ENCODE measurements around the gene LBR.

LBR gene

GRCh38 chr1:225437710-225438437 lies 10.0 kb upstream of the LBR start:
- DNase-seq (no peak), ATAC-seq (ENCODE audit: insufficient read depth, low read depth) (no peak)
- no peaks in the 10 kb centered on the region for H3K79me2 ChIP-seq (ENCODE audit: insufficient read depth, low read length)
- H3K9ac ChIP-seq (ENCODE audit: low read depth, low read length): no peak overlapping the region
- H3K27ac ChIP-seq (ENCODE audit: low read length): no peak overlapping the region
- no peaks in the 10 kb centered on the region for H3K36me3 ChIP-seq (ENCODE audit: insufficient read depth, low read length)
- H3K4me3 ChIP-seq (ENCODE audit: low read depth in 1 of 2, low read length in 2 of 2): no peak overlapping the region
- H3K9me3 ChIP-seq (ENCODE audit: insufficient read depth, low read length, severe bottlenecking): no peaks in the 10 kb centered on the region
- H3K4me1 ChIP-seq (ENCODE audit: insufficient read depth, low read length): peaks cover 10% of the 10 kb centered on the region
- no peak overlapping the region for H2AFZ ChIP-seq (ENCODE audit: low read depth, low read length)
- no peaks in the 10 kb centered on the region for H3K27me3 ChIP-seq (ENCODE audit: insufficient read depth, low read length, poor library complexity)
- TF ChIP-seq EZH2 (IDR thresholded peaks at IDR 0.05; ENCODE audit: borderline replicate concordance, low read depth, low read length, severe bottlenecking) (no peak), CTCF (IDR thresholded peaks at IDR 0.05; ENCODE audit: borderline replicate concordance, extremely low read depth, low read length, poor library complexity, severe bottlenecking) (peak; percentile 52)
- H3K4me2 ChIP-seq (ENCODE audit: insufficient read depth, low read length): no peak overlapping the region
- no peaks in the 10 kb centered on the region for H4K20me1 ChIP-seq (ENCODE audit: insufficient read depth, low read length)

- Histone ChIP-seq H3K4me3 (ENCODE audit: low read depth in 1 of 2, low read length in 2 of 2) (no peak overlapping the region), H3K9ac (ENCODE audit: low read depth, low read length) (no peak overlapping the region), H3K4me1 (ENCODE audit: insufficient read depth, low read length) (peaks cover 4% of the 10 kb centered on the region), H3K36me3 (ENCODE audit: insufficient read depth, low read length) (no peaks in the 10 kb centered on the region), H3K4me2 (ENCODE audit: insufficient read depth, low read length) (no peak overlapping the region), H4K20me1 (ENCODE audit: insufficient read depth, low read length) (no peaks in the 10 kb centered on the region), H3K9me3 (ENCODE audit: insufficient read depth, low read length, severe bottlenecking) (no peaks in the 10 kb centered on the region), H3K27ac (ENCODE audit: low read length) (no peak overlapping the region), H3K79me2 (ENCODE audit: insufficient read depth, low read length) (no peaks in the 10 kb centered on the region), H3K27me3 (ENCODE audit: insufficient read depth, low read length, poor library complexity) (no peaks in the 10 kb centered on the region), H2AFZ (ENCODE audit: low read depth, low read length) (no peak overlapping the region; the same call in 1 of the 2 replicates)
- DNase-seq: no peak
- TF ChIP-seq CTCF (IDR thresholded peaks at IDR 0.05; ENCODE audit: borderline replicate concordance, extremely low read depth, low read length, poor library complexity, severe bottlenecking) (no peak), EZH2 (IDR thresholded peaks at IDR 0.05; ENCODE audit: borderline replicate concordance, low read depth, low read length, severe bottlenecking) (no peak)
- no peak for ATAC-seq (ENCODE audit: insufficient read depth, low read depth)
Observed at GRCh38 chr1:225435957-225436392, 8.1 kb upstream of the LBR start.

- H3K9me3 ChIP-seq (ENCODE audit: insufficient read depth, low read length, severe bottlenecking): no peaks in the 10 kb centered on the region
- peaks cover 4% of the 10 kb centered on the region for H3K4me1 ChIP-seq (ENCODE audit: insufficient read depth, low read length)
- TF ChIP-seq EZH2 (IDR thresholded peaks at IDR 0.05; ENCODE audit: borderline replicate concordance, low read depth, low read length, severe bottlenecking) (no peak), CTCF (IDR thresholded peaks at IDR 0.05; ENCODE audit: borderline replicate concordance, extremely low read depth, low read length, poor library complexity, severe bottlenecking) (no peak)
- H2AFZ ChIP-seq (ENCODE audit: low read depth, low read length): no peak overlapping the region
- H3K27ac ChIP-seq (ENCODE audit: low read length): no peak overlapping the region
- DNase-seq (no peak), ATAC-seq (ENCODE audit: insufficient read depth, low read depth) (0 out of 3 replicates have a peak, but pooled peaks have one; percentile 14)
- no peak overlapping the region for H3K4me2 ChIP-seq (ENCODE audit: insufficient read depth, low read length)
- H3K9ac ChIP-seq (ENCODE audit: low read depth, low read length): no peak overlapping the region
- H3K79me2 ChIP-seq (ENCODE audit: insufficient read depth, low read length): no peaks in the 10 kb centered on the region
- no peaks in the 10 kb centered on the region for H4K20me1 ChIP-seq (ENCODE audit: insufficient read depth, low read length)
- no peaks in the 10 kb centered on the region for H3K27me3 ChIP-seq (ENCODE audit: insufficient read depth, low read length, poor library complexity)
- H3K36me3 ChIP-seq (ENCODE audit: insufficient read depth, low read length): no peaks in the 10 kb centered on the region
- no peak overlapping the region for H3K4me3 ChIP-seq (ENCODE audit: low read depth in 1 of 2, low read length in 2 of 2)
Observed at GRCh38 chr1:225435487-225435886, 7.6 kb upstream of the LBR start.
